ENCODE results near the gene B3GNT3.
"Not testable (repeated sequence)": the region's sequence is repeated elsewhere in the genome, so short reads cannot be mapped to it uniquely, and the experiment has no call there.

B3GNT3 gene

GRCh38 chr19:17766543-17767131 is 28.3 kb upstream of the B3GNT3 start:
- DNase-seq (ENCODE audit: low read depth in 3 of 3), result no peak

GRCh38 chr19:17767559-17767958 is 27.4 kb upstream of the B3GNT3 start:
- DNase-seq (ENCODE audit: low read depth in 3 of 3), result no peak

GRCh38 chr19:17770613-17771012 is 24.3 kb upstream of the B3GNT3 start:
- no peak for DNase-seq (ENCODE audit: low read depth in 3 of 3)

GRCh38 chr19:17772172-17772571 is 22.8 kb upstream of the B3GNT3 start:
- DNase-seq (ENCODE audit: low read depth in 3 of 3), result no peak

DNA sequence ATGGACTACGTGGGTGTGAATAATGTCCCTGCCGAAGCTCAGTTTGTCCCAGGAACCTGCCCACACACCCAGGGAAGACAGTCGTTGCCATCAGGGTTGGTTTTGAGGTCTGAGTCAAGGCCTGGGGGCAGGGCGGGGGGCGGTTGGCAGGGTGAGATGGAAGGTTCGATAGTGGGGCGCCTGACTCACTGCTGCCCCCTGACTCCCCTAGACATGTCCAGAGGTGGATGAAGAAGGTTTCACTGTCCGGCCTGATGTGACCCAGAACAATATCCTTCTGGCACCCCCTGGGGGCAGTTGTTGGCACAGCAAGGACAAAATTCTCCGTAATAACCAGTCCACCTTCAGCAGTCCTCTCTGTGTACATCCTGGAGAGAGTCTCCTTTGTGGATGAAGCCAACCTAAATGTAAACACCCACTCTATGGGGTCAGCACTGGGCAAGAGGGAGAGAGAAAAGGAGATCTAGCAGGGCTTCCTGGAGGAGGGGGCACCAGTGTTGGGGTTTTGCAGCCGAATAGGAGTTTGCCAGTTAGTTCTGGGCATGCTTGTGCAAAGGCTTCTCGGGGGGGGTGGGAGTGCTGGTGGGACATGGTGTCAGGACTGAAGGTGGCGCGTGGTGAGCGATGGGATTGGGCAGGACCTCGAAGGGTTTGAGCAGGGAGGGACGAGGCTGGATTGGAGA is 19.6 kb upstream of the B3GNT3 start:
- DNase-seq (ENCODE audit: low read depth in 3 of 3), result no peak

DNA sequence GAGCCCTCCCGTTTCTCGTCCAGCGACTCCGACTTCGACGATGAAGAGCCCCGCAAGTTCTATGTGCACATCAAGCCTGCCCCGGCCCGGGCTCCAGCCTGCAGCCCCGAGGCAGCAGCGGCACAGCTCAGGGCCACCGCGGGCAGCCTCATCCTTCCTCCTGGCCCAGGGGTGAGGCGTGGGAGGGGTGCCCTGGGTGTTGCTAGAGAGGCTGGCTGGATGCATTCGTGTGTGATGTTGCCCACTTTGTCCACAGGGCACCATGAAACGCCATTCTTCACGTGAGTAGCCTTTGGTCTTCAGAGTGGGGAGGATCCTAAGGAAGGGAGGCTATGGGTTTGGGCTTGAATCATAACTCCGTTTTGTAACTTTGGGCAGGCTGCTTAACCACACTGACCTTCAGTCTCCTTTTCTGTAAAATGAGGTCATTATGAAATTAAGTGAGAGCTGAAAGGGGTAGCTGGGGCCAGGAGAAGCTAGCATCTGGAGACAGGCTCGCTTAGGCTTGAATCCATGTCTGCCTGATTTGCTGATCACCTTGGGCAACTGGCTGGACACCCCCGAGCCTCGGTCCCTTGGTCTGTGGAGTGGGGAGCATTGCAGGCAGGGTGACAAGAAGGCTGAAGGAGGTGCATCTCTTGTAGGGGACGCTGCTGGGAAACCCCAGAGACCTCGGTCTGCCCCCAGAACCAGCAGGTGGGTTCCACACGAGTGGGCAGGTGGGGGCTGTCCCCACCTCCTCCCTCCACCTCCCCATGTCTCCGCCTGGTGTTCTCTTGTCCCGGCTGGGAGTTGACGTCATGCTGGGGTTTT is 18.7 kb upstream of the B3GNT3 start:
- DNase-seq (ENCODE audit: low read depth in 3 of 3), result no peak

- not testable (repeated sequence) for DNase-seq (ENCODE audit: low read depth in 3 of 3)
Observed at GRCh38 chr19:17777840-17778239, 17.1 kb upstream of the B3GNT3 start.

GRCh38 chr19:17778251-17778967 is 16.5 kb upstream of the B3GNT3 start:
- no peak for DNase-seq (ENCODE audit: low read depth in 3 of 3)

DNA sequence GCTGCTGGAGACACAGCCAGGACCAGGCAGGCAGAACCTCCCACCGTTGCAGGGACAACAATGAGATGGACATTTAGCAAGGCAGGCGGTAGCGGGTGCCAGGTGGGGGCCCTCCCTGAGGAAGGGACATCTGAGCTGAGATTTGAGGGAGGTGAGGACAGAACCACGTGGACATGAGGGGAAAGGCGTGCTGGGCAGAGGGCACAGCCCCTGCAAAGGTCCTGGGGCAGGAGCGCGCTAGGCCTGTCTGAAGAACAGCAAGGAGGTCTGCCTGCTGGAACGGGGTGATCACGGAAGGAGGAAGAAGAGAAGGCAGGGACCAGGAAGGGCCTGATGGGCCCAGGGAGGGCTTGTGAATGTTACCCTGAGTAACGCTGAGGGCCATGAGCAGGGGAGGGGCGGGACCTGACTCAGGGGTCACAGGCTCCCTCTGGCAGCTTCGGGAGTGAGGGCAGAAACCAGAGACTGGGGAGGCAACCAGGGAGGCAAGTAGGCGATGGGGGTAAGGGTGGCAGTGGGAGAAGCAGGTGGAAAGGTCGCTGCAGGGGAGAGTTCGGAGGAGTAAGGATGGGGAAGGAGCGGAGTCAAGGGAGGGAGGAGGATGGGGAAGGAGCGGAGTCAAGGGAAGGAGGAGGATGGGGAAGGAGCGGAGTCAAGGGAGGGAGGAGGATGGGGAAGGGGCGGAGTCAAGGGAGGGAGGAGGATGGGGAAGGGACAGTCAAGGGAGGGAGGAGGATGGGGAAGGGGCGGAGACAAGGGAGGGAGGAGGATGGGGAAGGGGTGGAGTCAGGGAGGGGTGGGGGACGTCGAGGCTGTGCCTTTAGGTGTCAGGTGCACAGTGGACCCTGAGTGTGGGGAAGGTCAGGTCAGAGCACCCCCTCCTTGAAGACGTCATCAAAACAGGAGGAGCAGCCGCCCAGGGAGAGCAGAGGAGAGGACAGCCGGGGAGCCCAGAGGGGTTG is 15.7 kb upstream of the B3GNT3 start:
- DNase-seq (ENCODE audit: low read depth in 3 of 3), result no peak

- DNase-seq (ENCODE audit: low read depth in 3 of 3), result no peak
Observed at GRCh38 chr19:17780781-17781180, 14.2 kb upstream of the B3GNT3 start.

GRCh38 chr19:17783721-17784120 is 11.2 kb upstream of the B3GNT3 start:
- not testable (repeated sequence) for DNase-seq (ENCODE audit: low read depth in 3 of 3)

DNA sequence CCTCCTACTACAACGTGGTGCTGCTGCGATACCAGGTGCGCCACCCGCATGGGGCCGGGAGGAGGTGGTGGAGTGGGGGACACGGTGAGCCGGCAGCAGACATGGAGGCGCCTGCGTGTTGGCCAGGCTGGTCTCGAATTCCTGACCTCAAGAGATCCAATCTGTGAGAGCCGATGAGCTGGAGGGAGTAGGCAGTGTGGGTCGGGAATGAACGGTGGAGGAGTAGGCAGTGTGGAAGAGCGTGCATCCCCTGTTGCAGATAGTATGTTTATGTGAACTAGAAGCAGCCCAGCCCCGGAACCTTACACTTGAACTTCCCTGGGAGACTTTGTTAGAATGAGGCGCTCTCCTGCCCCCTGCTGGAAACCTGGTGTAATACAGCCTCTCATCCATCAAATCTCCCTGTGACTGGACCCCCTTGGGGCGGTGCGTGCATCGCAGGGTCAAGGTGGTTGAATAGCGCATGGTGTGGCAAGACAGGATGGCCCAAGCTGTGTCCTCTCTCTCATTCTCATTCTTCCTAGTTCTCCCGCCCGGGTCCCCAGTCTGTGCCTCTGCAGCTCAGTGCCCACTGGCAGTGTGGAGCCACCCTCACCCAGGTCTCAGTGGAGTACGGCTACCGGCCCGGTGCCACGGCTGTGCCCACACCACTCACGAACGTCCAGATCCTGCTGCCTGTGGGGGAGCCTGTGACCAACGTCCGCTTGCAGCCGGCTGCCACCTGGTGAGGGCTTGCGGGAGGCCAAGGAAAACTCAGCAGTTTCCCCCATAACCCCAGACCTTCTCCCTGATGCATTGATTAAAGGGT is 10.5 kb upstream of the B3GNT3 start:
- peak; percentile 48 to 51 (median 49) for DNase-seq (ENCODE audit: low read depth in 3 of 3)

DNA sequence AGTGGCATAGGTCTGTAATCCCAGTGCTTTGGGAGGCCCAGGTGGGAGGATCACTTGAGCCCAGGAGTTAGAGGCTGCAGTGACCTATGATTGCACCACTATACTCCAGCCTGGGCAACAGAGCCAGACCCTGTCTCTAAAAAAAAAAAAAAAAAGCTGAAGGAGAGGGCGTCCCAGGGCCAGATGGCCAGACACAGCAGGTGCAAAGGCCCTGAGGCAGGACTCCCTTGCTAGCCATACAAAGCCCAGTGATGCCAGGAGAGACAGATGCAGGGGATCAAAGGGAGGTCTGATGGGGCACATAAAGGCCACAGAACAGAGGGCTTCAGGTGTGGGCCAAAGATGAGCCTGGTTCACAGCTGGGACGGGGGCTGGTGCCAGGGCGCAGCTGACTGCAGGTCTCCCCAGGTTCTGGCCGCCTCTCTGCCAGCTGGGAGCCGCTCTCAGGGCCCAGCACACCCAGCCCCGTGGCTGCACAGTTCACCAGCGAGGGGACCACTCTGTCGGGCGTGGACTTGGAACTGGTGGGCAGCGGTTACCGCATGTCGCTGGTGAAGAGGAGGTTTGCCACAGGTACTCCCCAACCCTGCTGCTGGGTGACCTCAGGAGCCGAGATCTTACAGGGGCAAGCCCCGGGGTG is 7.5 kb upstream of the B3GNT3 start:
- no peak for DNase-seq (ENCODE audit: low read depth in 3 of 3)

DNA sequence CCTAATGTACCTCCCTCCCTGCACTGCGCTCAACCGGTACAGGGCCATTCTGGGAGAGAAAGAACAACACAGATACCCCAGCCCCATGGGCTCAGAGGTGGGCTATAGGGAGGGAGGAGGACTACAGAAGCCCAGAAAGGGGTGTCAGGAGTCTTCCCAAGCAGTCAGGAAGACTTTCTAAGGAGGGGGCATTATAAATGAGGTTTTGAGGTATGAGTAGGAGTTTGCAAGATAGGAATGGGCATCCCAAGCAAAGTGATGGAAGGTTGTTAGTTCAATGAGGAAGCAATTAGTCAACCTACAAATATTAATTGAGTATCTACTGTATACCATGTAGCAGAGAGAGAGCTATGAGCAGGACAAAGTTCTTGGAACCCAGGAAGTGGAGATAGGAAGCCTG is 6.3 kb upstream of the B3GNT3 start:
- DNase-seq (ENCODE audit: low read depth in 3 of 3), result no peak

- DNase-seq (ENCODE audit: low read depth in 3 of 3), result no peak
Observed at GRCh38 chr19:17790059-17790780, 4.7 kb upstream of the B3GNT3 start.

DNA sequence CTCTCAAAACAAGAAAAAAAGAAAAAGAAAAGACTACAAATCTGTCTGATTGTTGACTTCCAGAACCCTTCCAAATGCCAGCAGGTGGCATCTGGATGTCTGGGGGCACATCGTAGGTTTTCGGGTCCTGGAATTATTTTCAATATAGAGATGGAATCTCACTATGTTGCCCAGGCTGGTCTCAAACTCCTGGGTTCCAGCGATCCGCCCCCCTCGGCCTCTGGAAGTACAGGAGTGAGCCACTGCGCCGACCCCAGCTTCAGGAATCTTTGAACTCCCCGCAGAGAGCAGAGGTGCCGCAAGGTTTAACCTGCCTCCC is 567 bp upstream of the B3GNT3 start:
- no peak for DNase-seq (ENCODE audit: low read depth in 3 of 3)

GRCh38 chr19:17795495-17795856 is 538 bp downstream of the B3GNT3 start:
- no peak for DNase-seq (ENCODE audit: low read depth in 3 of 3)

- no peak for DNase-seq (ENCODE audit: low read depth in 3 of 3)
Observed at GRCh38 chr19:17796013-17796837, 1.3 kb downstream of the B3GNT3 start.
